GM21717 (cell line): ENCODE data around the gene GLRA1.
"Not testable (repeated sequence)": the region's sequence is repeated elsewhere in the genome, so short reads cannot be mapped to it uniquely, and the experiment has no call there.

ENCODE experiments used
- ATAC-seq: cut with Tn5 transposase; IDR thresholded peaks from one replicate; pipeline ENCODE4 v1.9.1; 2021; ENCODE audit warnings: mild to moderate bottlenecking, moderate library complexity; ENCODE audit not compliant: unreplicated experiment

Gene GLRA1

DNA sequence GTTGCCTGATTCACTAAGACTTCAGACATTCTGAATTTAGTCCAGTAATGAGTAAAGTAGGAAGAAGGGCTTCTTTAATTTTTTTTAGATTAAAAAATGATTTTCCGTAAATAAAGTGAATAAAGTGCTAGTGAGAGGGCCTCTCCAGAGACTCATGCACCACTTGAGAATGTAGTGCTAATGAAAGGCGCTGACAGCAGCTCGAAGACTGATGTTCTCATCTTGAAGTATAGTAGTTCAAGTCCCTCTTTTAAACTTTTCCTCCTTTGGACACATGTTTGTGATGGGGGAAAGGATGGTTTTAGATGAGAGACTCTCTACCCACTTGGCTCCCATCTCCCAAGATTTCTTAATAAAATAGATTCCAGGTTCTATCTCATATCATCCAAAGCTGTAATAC is 104.4 kb downstream of the GLRA1 start:
- no peak for ATAC-seq

DNA sequence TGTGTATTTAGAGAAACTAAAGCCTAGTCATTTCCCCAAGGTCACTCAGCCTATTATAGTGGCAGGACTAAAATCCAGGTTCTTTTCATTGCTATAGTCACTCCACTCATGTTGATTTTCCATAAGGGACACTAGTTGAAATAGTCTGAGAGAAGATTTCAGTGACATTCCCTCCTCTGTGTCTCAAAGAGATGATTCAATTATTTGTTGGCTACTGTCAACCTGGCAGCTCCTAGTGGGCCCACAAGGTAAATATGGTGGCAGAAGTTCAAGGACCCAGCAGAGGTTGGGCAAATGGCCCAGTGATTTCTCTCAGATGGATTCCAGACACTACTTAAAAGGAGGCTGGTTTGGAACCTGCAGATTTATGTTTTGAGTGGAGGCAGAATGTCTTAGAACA is 104.8 kb downstream of the GLRA1 start:
- no peak for ATAC-seq

DNA sequence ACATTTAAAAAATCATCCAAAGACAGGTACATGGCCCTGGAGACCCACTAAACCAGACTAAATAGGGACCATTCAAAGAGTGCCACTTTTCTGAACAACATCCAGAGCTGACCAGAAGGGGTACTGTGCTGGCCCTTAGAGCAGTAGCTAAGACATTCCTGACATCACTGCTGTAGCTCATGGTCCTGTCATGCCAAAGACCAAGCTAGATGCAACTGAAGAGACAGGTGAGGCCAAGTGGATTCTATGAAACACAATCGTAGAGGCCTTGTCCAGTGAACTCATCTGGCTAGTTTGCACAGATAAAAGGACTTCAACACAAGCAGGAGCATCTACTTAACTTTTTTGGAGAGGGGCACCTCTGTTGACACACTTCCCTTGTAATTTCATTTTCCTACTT is 109.6 kb downstream of the GLRA1 start:
- ATAC-seq = no peak

DNA sequence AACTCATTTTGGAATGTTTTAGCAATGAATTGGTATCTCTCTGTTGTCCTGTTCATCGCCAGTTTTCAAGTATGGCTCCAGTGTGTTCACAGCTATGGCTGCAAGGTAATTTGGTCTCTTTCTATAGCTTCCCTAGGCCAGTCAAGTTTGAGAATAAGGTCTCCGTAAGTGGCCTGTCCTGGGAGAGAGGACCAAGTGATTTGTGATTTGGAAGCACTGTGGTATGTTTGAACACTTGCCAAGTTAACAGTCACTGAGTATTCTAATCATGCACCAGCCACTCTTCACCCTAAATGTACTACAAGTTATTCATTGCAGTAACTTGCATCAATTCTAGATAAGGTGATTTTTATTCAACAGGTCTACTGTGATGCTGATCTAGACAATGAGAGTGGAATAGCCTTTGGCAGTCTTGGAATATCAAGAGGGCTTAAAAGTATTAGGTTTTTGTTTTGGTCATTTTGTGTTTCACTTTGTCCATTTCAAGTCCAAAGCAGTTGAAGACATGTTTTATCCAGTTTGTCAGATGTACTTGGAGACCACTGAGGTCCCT is 111.8 kb downstream of the GLRA1 start:
- no peak for ATAC-seq

DNA sequence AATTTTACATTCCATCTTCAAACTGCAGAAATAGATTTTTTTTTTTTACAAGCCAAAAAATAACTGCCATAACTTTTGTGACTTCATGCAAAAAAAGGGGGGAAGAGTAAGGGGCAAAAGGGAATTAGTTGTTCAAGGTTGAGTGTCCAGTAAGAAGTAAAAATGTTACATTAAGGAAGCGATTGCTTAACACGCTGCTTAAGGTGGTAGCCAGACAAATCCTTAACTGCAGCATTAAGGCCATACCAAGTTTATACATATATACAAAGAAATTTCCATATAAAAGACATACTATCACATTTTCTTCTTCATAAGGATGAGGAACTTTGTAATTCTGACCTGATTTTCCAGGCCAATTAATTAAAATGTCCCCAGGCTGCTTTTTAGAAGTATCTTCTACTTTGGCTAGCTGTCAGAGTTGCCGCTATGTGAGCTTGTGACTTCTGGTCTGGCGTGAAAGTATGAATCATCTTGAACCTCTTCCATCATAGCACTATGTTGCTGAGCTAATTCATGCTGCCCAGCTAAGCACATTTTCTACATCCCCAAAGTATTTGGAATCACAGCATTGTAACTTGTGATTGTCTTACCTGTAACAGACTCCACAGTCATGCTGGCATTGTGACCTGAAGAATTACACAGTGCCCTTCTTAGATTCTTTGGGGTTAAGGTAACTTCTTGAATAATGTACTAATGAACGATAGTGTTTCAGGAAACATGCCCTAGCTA is 112.9 kb downstream of the GLRA1 start:
- no peak for ATAC-seq

DNA sequence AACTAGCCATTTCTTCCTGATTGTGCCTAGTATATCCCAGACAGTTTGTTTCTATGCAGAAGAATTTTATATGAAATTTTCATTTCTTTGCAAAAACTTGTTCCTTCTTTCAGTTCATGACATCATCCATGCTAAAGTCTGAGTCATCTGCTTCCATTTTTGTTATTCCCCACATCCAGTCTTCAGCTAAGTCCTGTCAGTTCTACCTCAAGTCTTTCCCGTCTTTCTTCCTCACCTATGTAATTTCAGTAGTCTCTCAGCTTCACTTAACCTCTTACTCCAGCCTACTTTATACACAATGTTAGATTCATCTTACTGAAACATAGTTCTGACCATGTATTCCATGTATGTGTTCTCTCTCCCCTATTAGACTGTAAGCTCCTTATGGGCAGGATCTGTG is 113.8 kb downstream of the GLRA1 start:
- no peak for ATAC-seq

DNA sequence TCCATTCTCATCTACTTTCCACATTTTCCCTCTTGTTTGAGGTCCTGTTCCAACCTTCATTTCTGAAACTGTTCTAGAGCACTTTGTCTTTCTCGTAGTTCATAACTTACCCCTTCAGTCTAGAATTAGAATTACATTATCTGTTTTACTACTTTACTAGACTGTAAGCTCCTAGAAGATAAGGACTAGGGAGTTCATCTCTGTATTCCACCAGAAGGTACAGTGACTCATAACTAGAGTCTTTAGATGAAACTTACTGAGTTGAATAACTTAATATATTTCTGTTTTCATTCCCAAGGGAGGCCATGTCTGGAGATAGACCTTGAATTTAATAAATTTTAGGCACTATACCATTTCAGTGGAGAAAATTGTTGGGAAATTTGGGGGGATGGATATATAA is 114.2 kb downstream of the GLRA1 start:
- ATAC-seq = no peak

DNA sequence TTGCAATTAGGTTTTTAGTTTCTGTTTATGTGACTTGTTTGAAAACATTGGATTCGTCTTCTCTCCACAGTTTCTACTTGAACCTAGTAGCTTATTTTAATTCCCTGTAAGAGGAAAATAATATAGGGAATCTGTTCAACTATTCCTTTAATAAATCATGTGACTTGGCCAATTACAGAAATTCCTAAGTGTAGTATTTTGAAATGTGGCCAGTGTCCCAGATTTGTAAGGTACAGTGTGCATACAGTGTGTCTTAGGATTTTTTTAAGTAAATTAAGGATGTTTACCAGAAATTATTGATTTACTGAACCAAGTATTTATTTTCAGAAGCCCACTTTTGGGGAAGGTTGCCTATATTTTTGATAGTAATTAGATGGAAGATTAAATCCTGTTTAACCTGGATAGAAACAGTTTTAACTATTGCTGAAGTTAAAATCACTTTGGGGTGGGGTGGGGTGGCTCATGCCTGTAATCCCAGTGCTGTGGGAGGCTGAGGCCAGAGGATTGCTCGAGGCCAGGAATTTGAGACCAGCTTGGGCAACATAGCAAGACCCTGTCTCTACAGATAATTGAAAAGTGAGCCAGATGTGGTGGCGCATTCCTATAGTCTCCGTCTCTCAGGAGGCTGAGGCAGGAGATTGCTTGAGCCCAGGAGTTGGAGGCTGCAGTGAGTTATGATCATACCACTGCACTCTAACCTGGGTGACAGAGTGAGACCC is 116.0 kb downstream of the GLRA1 start:
- no peak for ATAC-seq

DNA sequence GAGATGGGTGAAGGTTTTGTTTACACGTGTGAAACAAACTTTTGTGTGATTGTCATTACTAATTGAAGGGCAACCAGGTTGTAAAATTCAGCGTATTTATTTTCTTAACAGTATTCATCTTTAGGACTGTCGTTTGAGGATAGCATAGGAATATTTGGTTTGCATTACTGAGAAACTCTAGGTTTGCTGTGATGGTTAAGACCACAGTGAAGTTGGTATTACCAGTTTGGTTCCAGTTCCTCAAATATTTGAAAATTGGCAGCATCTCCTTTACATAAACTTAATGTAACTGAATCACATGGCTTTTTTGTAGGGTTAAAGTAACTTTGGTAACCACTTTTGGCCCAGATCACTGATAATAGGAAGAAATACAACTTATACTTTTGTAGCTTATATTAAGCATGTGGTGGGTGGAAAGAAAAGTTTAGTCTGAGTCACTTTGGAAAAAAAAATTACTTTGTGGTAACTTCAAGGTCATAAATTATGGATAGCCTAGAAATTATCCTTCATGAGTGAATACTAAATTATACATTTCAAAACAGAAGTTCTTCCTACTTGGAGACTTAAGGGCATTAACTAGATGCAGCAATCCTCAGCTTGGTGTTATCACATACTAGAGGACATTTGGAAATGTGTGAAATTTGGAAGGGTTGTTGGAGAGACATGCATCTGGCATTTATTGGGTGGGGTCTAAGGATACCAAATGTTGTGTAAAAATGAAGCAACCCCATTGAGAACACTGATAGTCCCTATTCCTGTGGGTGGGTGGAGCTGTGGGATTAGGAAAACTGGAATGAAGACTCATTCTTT is 119.0 kb downstream of the GLRA1 start:
- ATAC-seq = no peak

DNA sequence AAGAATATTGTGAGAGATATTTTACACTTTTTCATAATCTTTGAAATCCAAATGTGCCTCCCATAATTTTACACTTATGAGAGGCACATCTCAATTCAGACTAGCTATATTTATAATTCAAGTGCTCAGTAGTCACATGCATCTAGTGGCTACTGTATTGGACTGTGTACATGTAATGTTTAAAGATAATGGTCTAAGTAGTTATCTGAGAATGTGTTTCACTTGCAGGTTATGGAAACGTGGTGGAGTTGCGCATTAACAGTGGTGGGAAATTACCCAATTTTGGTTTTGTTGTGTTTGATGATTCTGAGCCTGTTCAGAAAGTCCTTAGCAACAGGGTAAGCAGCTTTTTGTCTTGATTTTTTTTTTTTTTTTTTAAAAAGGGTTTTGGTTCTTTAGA is 124.1 kb downstream of the GLRA1 start:
- no peak for ATAC-seq

DNA sequence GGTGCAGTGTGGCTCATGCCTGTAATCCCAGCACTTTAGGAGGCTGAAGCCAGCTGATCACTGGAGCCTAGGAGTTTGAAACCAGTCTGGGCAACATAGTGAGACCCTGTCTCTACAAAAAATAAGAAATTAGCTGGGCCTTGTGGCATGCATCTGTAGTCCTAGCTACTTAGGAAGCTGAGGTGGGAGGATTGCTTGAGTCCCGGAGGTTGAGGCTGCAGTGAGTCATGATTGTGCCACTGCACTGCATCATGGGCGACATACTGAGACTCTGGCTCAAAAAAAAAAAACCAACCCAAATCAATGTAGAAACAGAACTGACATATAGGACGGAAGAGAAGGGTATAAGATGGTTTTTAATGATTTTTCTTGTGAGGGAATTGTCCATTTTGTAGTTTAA is 125.2 kb downstream of the GLRA1 start:
- ATAC-seq = no peak

DNA sequence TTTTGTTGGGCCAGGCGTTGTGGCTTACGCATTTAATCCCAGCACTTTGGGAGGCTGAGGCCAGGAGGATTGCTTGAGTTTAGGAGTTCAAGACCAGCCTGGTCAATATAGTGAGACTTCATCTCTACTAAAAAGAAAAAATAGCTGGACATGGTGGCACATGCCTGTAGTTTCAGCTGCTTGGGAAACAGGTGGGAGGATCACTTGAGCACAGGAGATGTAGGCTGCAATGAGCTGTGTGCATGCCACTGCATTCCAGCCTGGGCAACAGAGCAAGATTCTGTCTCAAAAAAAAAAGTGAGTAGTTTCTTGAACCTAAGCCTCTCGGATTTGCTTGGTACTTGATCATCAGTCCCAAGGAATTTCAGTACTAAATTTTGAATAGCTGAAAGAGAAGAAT is 126.0 kb downstream of the GLRA1 start:
- no peak for ATAC-seq

DNA sequence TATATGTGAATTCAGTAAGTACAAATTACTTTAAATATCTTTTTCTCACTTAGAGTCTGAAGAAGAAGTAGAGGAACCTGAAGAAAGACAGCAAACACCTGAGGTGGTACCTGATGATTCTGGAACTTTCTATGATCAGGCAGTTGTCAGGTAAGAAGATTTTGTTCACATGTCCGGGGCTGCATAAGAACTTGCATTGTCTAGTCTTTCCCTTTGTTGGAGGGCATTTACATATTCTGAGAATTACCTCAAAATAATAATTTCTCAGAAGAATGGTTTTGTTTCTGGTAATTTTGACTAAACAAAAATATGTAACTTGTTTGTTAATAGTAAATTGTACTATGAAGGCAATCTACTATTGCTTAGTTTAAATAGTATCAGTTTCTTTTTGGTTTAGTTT is 129.2 kb downstream of the GLRA1 start:
- no peak for ATAC-seq

DNA sequence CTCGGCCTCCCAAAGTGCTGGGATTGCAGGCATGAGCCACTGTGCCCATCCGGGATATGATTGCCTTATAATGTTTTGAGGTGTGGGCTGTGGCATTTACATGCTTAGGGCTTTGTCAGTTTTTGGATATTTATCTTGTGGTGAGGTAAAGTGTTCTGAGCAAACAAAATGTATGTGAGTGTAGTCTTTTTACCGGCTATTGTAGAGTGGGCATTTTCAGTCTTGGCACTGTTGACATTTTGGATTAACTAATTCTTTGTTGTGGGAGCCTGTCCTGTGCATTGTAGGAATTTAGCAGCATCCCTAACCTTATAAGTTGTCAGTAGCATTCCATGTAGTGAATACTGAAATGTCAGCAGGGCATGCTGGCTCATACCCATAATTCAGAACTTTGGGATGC is 131.3 kb downstream of the GLRA1 start:
- no peak for ATAC-seq

DNA sequence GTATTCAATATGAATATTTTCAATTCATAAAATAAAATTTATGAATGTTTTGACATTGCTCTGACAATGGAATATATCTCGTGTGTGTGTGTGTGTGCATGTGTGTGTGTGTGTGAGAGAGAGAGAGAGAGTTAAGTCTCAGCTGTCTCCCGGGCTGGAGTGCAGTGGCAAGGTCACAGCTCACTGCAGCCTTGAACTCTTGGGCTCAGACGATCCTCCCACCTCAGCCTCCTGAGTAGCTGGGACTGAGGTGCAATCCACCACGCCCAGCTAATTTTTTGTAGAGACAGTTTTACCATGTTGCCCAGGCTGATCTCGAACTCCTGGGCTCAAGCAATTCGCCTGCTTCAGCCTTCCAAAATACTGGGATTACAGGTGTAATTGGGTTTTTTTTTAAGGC is 136.8 kb downstream of the GLRA1 start:
- no peak for ATAC-seq

DNA sequence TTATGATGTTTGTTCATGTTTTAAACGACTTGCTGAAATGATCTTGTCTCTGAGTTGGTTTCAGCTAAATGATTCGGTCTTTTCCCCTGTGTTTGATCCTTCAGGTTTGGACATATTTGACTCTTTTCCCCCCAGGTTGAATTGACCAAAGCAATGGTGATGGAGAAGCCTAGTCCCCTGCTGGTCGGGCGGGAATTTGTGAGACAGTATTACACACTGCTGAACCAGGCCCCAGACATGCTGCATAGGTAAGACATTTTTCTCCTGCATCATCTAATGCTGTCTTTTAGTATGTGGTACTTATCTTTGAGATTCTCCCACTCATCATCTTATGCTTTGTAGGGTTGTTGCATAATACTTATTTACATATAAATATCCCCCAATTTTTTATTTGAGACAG is 138.2 kb downstream of the GLRA1 start:
- no peak for ATAC-seq

DNA sequence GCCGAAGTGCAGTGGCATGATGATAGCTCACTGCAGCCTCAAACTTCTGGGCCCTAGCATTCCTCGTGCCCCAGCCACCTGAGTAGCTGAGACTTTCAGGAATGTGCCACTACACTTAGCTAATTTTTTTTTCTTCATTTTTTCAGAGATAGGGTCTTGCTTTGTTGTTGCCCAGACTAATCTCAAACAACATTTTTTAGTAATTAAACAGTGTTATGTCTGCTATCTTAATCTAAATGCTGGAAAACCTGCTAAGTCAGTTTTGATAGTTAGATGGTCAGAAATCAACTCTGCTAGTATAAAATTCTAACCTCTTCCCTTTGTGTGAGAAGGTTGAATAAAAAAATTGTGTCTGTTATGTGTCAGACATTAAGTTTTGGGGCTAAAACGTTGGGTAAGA is 140.5 kb downstream of the GLRA1 start:
- ATAC-seq = no peak

DNA sequence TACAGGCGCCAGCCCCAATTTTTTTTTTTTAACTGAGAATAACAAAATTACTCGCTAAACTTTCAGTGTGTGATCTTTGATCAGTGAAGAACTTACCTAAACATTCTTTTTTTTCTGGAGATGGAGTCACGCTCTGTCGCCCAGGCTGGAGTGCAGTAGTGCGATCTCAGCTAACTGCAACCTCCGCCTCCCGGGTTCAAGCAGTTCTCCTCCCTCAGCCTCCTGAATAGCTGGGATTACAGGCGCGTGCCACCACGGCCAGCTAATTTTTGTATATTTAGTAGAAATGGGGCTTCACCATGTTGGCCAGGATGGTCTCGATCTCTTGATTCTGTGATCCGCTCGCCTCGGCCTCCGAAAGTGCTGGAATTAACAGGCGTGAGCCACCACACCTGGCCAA is 141.0 kb downstream of the GLRA1 start:
- not testable (repeated sequence) for ATAC-seq

DNA sequence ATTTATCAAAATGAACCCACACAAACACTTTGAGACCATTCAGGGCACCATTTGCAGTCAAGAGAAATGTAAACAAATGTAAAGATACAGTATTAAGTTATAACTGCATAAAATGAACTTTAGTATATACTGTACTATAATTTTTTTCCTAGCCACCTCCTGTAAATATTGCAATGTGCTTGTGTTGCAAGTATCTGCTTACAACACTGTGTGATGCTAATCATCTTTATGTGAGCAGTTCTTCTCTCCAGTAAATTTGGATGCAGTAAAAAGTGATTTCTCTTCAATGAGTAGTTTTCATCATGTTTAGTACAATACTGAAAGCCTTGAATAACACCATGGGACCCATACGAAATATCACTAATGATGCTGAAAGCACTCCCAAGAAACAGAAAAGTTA is 143.4 kb downstream of the GLRA1 start:
- ATAC-seq = no peak

DNA sequence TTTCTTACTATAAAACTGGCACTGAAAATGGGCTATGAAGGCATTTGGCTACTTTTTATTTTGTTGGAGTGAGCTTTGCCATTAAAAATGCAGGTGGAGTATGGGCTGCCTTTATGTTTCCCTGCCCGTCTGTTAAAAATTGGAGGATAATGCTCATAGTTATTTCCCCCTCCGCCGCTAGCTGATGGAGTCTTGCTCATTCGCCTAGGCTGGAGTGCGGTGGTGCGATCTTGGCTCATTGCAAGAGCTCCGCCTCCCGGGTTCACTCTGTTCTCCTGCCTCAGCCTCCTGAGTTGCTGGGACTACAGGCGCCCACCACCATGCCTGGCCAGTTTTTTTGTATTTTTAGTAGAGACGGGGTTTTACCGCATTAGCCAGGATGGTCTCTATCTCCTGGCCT is 144.3 kb downstream of the GLRA1 start:
- ATAC-seq = no peak

DNA sequence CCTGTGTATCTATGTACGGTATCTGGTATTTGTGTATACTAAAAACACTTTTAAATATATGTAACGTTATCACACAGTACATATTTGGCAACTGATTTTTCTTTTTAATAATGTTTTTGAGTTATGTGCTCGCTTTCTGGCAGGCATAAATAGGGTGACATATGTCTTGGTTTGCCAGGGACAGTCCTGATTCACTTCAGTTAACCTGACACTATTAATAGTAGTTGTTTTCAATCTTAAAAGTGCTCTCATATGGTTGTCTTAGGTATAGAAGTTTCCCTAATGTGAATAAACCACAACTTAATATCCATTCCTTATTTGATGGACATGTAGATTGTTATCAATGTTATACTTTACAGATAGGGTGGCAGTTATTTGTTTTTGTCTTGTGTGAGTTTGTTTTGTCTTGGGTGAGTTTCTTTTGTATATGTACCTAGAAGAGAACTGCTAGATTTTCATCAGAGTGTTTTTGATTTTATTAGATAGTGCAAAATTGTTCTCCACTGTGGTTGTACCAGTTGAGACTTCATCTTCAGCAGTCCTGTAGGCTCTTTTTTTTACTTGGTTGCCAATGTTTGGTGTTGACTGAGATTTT is 145.0 kb downstream of the GLRA1 start:
- ATAC-seq = no peak
